Renal cortex interstitium (tissue), 11 donors: ENCODE results near the gene SPAG16. TPM values are rescaled to one million over a fixed set of nuclear protein-coding genes. Genes with fewer than 3 reads are reported as not detected.
A peak's percentile ranks its signal among the peaks of the same experiment; 100 is the strongest.

ENCODE experiments used
- DNase-seq, 11 donors: peaks; one replicate each; pipeline ENCODE4 v3.0.0-alpha.2; 2013; ENCODE audit warnings: low read depth in 9 of 11, low spot score in 4 of 11; ENCODE audit errors: extremely low read depth in 1 of 11
- polyA plus RNA-seq, 3 donors: library from polyadenylated mRNA; unstranded; fragments of 120-200 nt; gene quantifications; one replicate each; pipeline ENCODE4 v1.2.1, GENCODE V29; 2013; ENCODE audit not compliant: insufficient read length in 3 of 3

Gene SPAG16
- polyA plus RNA-seq, 3 donors: 59.5 to 73.2 (median 60.7) TPM

GRCh38 chr2:213722565-213722964 lies 438.3 kb downstream of the SPAG16 start:
- DNase-seq: no peak

GRCh38 chr2:213723041-213723560 lies 438.8 kb downstream of the SPAG16 start:
- no peak for DNase-seq

GRCh38 chr2:213723707-213724106 lies 439.4 kb downstream of the SPAG16 start:
- DNase-seq: no peak

- no peak for DNase-seq
Observed at GRCh38 chr2:213726101-213726500, 441.8 kb downstream of the SPAG16 start.

- DNase-seq: no peak
Observed at GRCh38 chr2:213733893-213734292, 449.6 kb downstream of the SPAG16 start.

- no peak for DNase-seq
Observed at GRCh38 chr2:213740453-213740852, 456.2 kb downstream of the SPAG16 start.

GRCh38 chr2:213751446-213751845 lies 467.2 kb downstream of the SPAG16 start:
- DNase-seq: no peak

- DNase-seq: no peak
Observed at GRCh38 chr2:213752575-213752974, 468.3 kb downstream of the SPAG16 start.

GRCh38 chr2:213757525-213757924 lies 473.3 kb downstream of the SPAG16 start:
- no peak for DNase-seq

- DNase-seq: no peak
Observed at GRCh38 chr2:213763354-213763753, 479.1 kb downstream of the SPAG16 start.

GRCh38 chr2:213763963-213764362 lies 479.7 kb downstream of the SPAG16 start:
- no peak for DNase-seq

- no peak for DNase-seq
Observed at GRCh38 chr2:213764849-213765248, 480.6 kb downstream of the SPAG16 start.

GRCh38 chr2:213766062-213766461 lies 481.8 kb downstream of the SPAG16 start:
- DNase-seq: no peak

GRCh38 chr2:213766465-213766901 lies 482.2 kb downstream of the SPAG16 start:
- DNase-seq: no peak

GRCh38 chr2:213787869-213788268 lies 503.6 kb downstream of the SPAG16 start:
- DNase-seq: no peak

GRCh38 chr2:213789940-213790339 lies 505.7 kb downstream of the SPAG16 start:
- no peak for DNase-seq

GRCh38 chr2:213792045-213792444 lies 507.8 kb downstream of the SPAG16 start:
- no peak for DNase-seq

GRCh38 chr2:213806125-213806726 lies 522.0 kb downstream of the SPAG16 start:
- peak in 5 of 11 donors; percentile 1 to 33 (median 18) for DNase-seq

- no peak for DNase-seq
Observed at GRCh38 chr2:213816583-213816982, 532.3 kb downstream of the SPAG16 start.

GRCh38 chr2:213818436-213818835 lies 534.2 kb downstream of the SPAG16 start:
- DNase-seq: no peak

- no peak for DNase-seq
Observed at GRCh38 chr2:213834331-213834730, 550.1 kb downstream of the SPAG16 start.
